Lower lobe of right lung (tissue), 2 donors: ENCODE data around the gene KCNH8. TPM values are rescaled to one million over a fixed set of nuclear protein-coding genes. Genes with fewer than 3 reads are reported as not detected.

Experiments used
- ATAC-seq, 2 donors: fragments of 200-7000 bp; cut with Tn5 transposase; one replicate each; pipeline ENCODE4 v1.9.1; 2020 to 2022; ENCODE audit warnings: mild to moderate bottlenecking in 2 of 2, moderate library complexity in 2 of 2
- DNase-seq: peaks from one replicate; pipeline ENCODE4 v3.0.0-alpha.2; 2020
- H3K27ac ChIP-seq: fragments of 200-600 bp; one replicate; pipeline ENCODE4 v1.8.0; 2022
- H3K27me3 ChIP-seq: fragments of 200-600 bp; one replicate; pipeline ENCODE4 v1.8.0; 2022; ENCODE audit warnings: low read depth
- H3K36me3 ChIP-seq: fragments of 200-600 bp; one replicate; pipeline ENCODE4 v1.8.0; 2022; ENCODE audit warnings: mild to moderate bottlenecking
- H3K4me1 ChIP-seq: fragments of 200-600 bp; one replicate; pipeline ENCODE4 v1.8.0; 2022
- H3K4me3 ChIP-seq: fragments of 200-600 bp; one replicate; pipeline ENCODE4 v1.8.0; 2022; ENCODE audit warnings: mild to moderate bottlenecking
- H3K9me3 ChIP-seq: fragments of 200-600 bp; one replicate; pipeline ENCODE4 v1.8.0; 2022
- intact Hi-C: fragments of 100-400 bp; cut with DNase I; formaldehyde crosslinking; loops from one replicate; pipeline ENCODE4 v1.11.0; 2022
- total RNA-seq: library from RNA; stranded (reverse); fragmentation: NEBNext Ultra II Directional; extraction: Animal tissue kit (Norgen Biotek cat#: 25700); gene quantifications from one replicate; pipeline ENCODE4 v1.2.1, GENCODE V29; 2021
- TF ChIP-seq, protein P1 (sequence below): fragments of 200-600 bp; IDR thresholded peaks from one replicate; pipeline ENCODE4 v1.8.0; 2022; ENCODE audit warnings: antibody characterized with exemption, mild to moderate bottlenecking
- donor health status: DM: no; HTN: yes; CAD: no; lungs with severe emphysema.

Gene KCNH8
- total RNA-seq, 1 donor from 2014 or later, result 0.12 TPM

DNA sequence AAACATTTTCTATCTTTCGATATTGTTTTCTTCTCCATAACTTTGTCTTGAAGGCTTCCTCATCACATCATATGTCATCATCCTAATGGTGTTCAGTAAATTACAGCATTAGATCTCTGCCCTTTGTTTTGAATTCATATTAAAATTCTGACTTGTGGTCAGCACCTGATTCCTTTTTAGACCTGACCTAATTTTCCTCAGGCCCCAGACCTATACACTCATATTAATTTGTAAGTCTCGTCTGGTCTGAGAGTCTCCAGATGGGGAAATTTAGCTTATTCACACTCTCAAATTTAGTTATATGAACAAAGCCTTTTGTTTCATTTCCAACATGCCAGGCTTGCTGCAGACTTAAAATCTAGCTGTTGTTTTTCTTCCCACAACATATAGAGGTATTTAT, 248.4 kb downstream of the KCNH8 start:
- H3K4me1 ChIP-seq, result no peaks in the 10 kb centered on the region
- no peaks in the 10 kb centered on the region for H3K9me3 ChIP-seq
- TF ChIP-seq, protein P1, sequence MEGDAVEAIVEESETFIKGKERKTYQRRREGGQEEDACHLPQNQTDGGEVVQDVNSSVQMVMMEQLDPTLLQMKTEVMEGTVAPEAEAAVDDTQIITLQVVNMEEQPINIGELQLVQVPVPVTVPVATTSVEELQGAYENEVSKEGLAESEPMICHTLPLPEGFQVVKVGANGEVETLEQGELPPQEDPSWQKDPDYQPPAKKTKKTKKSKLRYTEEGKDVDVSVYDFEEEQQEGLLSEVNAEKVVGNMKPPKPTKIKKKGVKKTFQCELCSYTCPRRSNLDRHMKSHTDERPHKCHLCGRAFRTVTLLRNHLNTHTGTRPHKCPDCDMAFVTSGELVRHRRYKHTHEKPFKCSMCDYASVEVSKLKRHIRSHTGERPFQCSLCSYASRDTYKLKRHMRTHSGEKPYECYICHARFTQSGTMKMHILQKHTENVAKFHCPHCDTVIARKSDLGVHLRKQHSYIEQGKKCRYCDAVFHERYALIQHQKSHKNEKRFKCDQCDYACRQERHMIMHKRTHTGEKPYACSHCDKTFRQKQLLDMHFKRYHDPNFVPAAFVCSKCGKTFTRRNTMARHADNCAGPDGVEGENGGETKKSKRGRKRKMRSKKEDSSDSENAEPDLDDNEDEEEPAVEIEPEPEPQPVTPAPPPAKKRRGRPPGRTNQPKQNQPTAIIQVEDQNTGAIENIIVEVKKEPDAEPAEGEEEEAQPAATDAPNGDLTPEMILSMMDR, result no peak
- intact Hi-C loops, result no loop called here
- H3K27ac ChIP-seq, result no peak overlapping the region
- no peaks in the 10 kb centered on the region for H3K36me3 ChIP-seq
- no peak overlapping the region for H3K4me3 ChIP-seq
- ATAC-seq (no peak), DNase-seq (no peak)
- no peaks in the 10 kb centered on the region for H3K27me3 ChIP-seq

DNA sequence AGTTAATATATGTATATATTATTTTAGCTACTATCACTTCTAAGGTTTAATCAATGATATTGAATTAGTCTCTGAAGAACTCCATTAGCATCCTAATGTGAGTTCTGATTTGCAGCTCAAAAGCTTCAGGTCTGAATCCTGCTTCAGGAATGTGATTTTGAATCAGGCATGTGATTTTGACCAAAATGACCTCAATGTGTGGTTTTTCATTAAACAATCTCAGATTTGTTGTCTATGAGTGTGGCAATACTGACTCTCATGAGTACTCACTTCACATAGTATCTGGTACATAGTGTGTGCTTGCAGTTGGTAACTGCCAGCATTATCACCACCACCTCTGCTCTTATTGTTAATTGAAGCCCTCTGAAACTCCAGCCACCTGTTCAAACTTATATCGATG, 251.0 kb downstream of the KCNH8 start:
- Histone ChIP-seq H3K4me3 (no peak overlapping the region), H3K36me3 (no peaks in the 10 kb centered on the region), H3K27me3 (no peaks in the 10 kb centered on the region), H3K9me3 (no peaks in the 10 kb centered on the region), H3K4me1 (no peaks in the 10 kb centered on the region), H3K27ac (no peak overlapping the region)
- ATAC-seq (no peak), DNase-seq (no peak)
- TF ChIP-seq, protein P1, result no peak
- intact Hi-C loops, result no loop called here

DNA sequence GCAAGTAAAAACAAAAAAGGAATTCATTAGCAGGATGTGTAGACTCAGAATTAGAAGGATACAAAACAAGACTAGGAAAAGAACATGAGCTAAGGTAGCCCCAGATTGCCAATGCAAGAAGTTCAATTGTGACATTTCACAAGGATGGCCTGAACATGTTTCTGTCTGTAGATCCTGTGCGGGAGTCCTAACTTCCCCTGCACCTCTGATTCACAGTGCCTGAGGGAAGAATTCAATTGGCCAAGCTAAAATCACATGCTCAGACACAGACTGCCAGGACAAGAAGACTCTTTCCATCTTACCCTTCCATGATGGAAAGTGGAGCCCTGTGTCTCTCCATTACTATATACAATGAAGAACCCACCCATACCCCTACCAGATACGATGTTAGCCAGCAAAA, 251.5 kb downstream of the KCNH8 start:
- no peak for ATAC-seq
- Histone ChIP-seq H3K27me3 (no peaks in the 10 kb centered on the region), H3K36me3 (no peaks in the 10 kb centered on the region), H3K4me1 (no peaks in the 10 kb centered on the region), H3K4me3 (no peak overlapping the region), H3K9me3 (no peaks in the 10 kb centered on the region), H3K27ac (no peak overlapping the region)
- intact Hi-C loops, result no loop called here
- no peak for DNase-seq
- TF ChIP-seq, protein P1, result no peak

DNA sequence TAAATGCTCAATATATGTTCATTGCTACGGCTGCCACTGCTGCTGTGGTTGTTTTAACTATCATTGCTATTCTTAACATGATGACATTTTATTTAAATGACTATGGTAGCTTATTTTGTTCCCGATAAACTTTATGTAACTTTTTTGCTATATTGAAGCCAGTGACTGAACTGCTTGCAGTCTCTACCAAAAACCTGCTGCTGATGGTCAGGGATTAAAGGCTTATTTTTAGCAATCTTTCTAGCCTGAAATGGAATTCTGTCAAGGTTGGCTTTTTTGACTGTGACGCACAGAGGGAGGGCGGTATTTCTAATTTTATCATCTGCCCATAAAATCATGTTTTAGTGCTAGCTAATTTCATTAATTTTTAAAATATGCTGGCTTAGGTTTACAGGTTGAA, 271.8 kb downstream of the KCNH8 start:
- intact Hi-C loops, result no loop called here
- ATAC-seq, result no peak
- TF ChIP-seq, protein P1, result no peak

DNA sequence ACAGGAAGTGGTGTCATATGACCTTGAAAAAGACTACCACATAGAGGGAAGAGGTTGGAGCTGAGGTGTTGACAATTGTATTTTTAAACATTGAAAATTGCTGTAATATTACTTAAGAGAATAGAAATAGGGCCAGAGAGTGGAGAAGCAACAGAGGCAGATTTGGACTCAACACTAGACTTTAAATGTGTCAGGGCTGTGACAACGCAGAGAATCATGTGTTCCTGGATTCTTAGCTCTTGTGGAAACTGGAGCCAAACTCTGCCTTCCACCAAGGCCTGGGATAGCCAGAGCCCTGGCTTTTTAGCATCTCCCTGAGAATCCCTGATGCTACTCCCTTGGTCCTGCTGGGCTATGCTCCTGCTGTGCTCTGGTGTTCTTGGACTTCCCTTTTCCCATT, 277.5 kb downstream of the KCNH8 start:
- Histone ChIP-seq H3K27me3 (no peaks in the 10 kb centered on the region), H3K9me3 (no peaks in the 10 kb centered on the region), H3K27ac (no peak overlapping the region), H3K4me3 (no peak overlapping the region), H3K4me1 (no peaks in the 10 kb centered on the region), H3K36me3 (no peaks in the 10 kb centered on the region)
- DNase-seq (no peak), ATAC-seq (no peak)
- intact Hi-C loops, result no loop called here
- TF ChIP-seq, protein P1, result no peak

More for the DNA sequence above, 271.8 kb downstream of the KCNH8 start:
- Histone ChIP-seq H3K4me3 (no peak overlapping the region), H3K9me3 (no peaks in the 10 kb centered on the region), H3K4me1 (no peaks in the 10 kb centered on the region), H3K27me3 (no peaks in the 10 kb centered on the region), H3K27ac (no peak overlapping the region), H3K36me3 (no peaks in the 10 kb centered on the region)
- no peak for DNase-seq
